ENCODE results near the gene RBFA. TPM values are rescaled to one million over a fixed set of nuclear protein-coding genes. Genes with fewer than 3 reads are reported as not detected.

RBFA gene
- total RNA-seq, 1 donor from 2014 or later = 22.8 TPM

DNA sequence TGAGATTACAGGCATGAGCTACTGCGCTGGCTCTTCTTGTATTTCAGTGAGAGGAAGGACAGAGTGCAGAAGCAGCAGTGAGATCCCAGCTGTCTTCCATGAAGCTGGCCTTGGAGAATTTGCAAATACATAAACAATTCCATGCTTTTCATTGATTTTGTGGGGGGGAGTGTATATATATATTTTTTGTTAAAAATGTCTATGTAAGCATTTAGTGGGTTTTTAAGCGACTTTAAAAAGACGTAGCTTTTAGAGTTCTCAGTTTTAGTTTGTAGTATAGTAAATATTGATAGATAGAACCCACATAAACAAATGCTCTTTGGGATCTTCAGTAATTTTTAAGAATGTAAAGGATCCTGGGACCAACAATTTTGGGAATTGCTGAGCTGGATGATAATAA lies 6.3 kb downstream of the RBFA start:
- TF ChIP-seq, protein P1, sequence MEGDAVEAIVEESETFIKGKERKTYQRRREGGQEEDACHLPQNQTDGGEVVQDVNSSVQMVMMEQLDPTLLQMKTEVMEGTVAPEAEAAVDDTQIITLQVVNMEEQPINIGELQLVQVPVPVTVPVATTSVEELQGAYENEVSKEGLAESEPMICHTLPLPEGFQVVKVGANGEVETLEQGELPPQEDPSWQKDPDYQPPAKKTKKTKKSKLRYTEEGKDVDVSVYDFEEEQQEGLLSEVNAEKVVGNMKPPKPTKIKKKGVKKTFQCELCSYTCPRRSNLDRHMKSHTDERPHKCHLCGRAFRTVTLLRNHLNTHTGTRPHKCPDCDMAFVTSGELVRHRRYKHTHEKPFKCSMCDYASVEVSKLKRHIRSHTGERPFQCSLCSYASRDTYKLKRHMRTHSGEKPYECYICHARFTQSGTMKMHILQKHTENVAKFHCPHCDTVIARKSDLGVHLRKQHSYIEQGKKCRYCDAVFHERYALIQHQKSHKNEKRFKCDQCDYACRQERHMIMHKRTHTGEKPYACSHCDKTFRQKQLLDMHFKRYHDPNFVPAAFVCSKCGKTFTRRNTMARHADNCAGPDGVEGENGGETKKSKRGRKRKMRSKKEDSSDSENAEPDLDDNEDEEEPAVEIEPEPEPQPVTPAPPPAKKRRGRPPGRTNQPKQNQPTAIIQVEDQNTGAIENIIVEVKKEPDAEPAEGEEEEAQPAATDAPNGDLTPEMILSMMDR (IDR thresholded peaks at IDR 0.05; ENCODE audit: borderline replicate concordance) = no peak

DNA sequence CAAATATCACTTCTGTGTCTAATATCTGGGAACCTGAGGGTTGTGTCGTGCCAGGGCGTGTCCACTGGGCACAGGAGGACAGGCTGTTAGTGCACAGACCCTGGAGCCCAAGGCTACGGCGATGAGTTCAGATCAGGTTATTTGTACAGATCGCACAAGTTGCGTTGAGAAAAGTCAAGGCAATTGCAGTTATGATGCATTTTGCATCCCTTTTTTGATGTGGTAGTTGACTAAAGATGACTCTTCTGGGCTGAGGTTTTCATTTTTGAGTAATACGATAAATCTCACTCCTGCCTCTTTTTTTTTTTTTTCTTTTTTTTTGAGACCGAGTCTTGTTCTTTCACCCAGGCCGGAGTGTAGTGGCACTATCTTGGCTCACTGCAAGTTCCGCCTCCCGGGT lies 7.2 kb downstream of the RBFA start:
- peaks cover 44% of the 10 kb centered on the region for H3K36me3 ChIP-seq
- intact Hi-C loops (cut with micrococcal nuclease) = no loop called here

More for the DNA sequence above, 6.3 kb downstream of the RBFA start:
- Histone ChIP-seq H3K27ac (replicated peaks) (no peak overlapping the region), H3K27me3 (ENCODE audit: low read depth) (no peaks in the 10 kb centered on the region), H3K4me1 (peaks cover 4% of the 10 kb centered on the region), H3K4me3 (no peak overlapping the region), H3K9me3 (replicated peaks) (no peaks in the 10 kb centered on the region), H3K36me3 (peaks cover 37% of the 10 kb centered on the region)
- intact Hi-C loops (cut with micrococcal nuclease) = no loop called here
- DNase-seq = no peak

GRCh38 chr18:80042785-80043184 lies 8.6 kb downstream of the RBFA start:
- no peaks in the 10 kb centered on the region for H3K9me3 ChIP-seq (replicated peaks)
- no peaks in the 10 kb centered on the region for H3K4me1 ChIP-seq
- TF ChIP-seq, protein P1 (IDR thresholded peaks at IDR 0.05; ENCODE audit: borderline replicate concordance) = no peak
- intact Hi-C loops (cut with micrococcal nuclease) = no loop called here
- no peak for DNase-seq
- peaks cover 44% of the 10 kb centered on the region for H3K36me3 ChIP-seq
- H3K27ac ChIP-seq (replicated peaks) = no peak overlapping the region
- no peaks in the 10 kb centered on the region for H3K27me3 ChIP-seq (ENCODE audit: low read depth)
- no peak overlapping the region for H3K4me3 ChIP-seq

More for the DNA sequence above, 7.2 kb downstream of the RBFA start:
- TF ChIP-seq, protein P1 (IDR thresholded peaks at IDR 0.05; ENCODE audit: borderline replicate concordance) = no peak
- H3K4me1 ChIP-seq = no peaks in the 10 kb centered on the region
- no peak overlapping the region for H3K4me3 ChIP-seq
- H3K9me3 ChIP-seq (replicated peaks) = no peaks in the 10 kb centered on the region
- H3K27me3 ChIP-seq (ENCODE audit: low read depth) = no peaks in the 10 kb centered on the region
- DNase-seq = no peak
- no peak overlapping the region for H3K27ac ChIP-seq (replicated peaks)

- TF ChIP-seq, protein P1 (IDR thresholded peaks at IDR 0.05; ENCODE audit: borderline replicate concordance) = no peak
- intact Hi-C loops (cut with micrococcal nuclease) = no loop called here
- Histone ChIP-seq H3K9me3 (replicated peaks) (no peaks in the 10 kb centered on the region), H3K36me3 (peaks cover 39% of the 10 kb centered on the region), H3K4me3 (no peak overlapping the region), H3K27me3 (ENCODE audit: low read depth) (no peaks in the 10 kb centered on the region), H3K4me1 (no peaks in the 10 kb centered on the region), H3K27ac (replicated peaks) (no peak overlapping the region)
- no peak for DNase-seq
Observed at GRCh38 chr18:80044072-80044471, 9.8 kb downstream of the RBFA start.

GRCh38 chr18:80046011-80046410 lies 11.8 kb downstream of the RBFA start:
- TF ChIP-seq, protein P1 (IDR thresholded peaks at IDR 0.05; ENCODE audit: borderline replicate concordance) = no peak

More at GRCh38 chr18:80046011-80046410, 11.8 kb downstream of the RBFA start:
- no peaks in the 10 kb centered on the region for H3K9me3 ChIP-seq (replicated peaks)
- no peak for DNase-seq
- H3K27me3 ChIP-seq (ENCODE audit: low read depth) = no peaks in the 10 kb centered on the region
- intact Hi-C loops (cut with micrococcal nuclease) = no loop called here
- no peaks in the 10 kb centered on the region for H3K4me1 ChIP-seq
- no peak overlapping the region for H3K27ac ChIP-seq (replicated peaks)
- H3K36me3 ChIP-seq = peaks cover 55% of the 10 kb centered on the region
- H3K4me3 ChIP-seq = no peak overlapping the region

Data from left ventricle myocardium inferior (tissue), 1 donor.